GM12801 (cell line): ENCODE results near the gene GABRR1.

Experiments used
- CTCF ChIP-seq: IDR thresholded peaks from one replicate; pipeline ENCODE4 v1.5.1; 2011; ENCODE audit warnings: control low read depth; ENCODE audit not compliant: insufficient read length; ENCODE audit errors: extremely low read depth

Gene GABRR1

DNA sequence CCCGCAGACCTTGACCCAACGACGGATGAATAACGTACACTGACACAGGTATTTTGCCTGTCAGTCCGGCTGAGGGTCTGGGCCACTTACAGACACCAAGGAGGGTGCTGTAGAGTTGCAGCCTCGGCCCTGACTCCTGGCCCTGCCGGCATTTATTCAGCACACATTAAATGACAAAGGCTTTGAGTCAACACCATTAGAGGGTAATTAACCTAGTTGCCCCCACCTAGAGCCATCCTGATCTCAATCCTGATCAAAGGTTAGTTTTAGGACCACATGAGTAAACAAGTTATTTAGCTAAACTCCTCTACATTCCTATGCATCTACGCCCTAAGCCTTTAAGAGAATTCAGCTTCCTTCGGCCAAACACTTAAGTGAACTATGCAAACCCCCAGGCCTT lies 83.2 kb downstream of the GABRR1 start:
- TF ChIP-seq CTCF: no peak

DNA sequence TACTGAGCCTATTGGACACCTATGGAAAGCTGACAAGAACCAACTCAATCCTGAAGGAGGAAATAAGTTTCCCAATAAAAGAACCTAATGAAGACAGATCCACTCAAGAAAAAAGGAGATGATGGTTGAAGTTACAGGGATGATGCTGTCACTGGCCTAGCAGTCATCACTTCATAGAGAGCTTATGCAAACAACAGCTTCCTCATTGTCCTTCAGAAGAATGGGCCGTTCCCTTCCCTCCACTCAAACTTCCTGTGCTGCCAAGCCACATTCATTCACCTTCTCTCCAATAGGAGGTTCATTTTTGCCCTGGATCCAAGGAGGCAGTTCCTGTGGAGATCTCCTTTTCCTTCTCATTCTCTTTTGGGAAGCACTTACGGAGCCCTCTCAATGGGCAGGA lies 85.1 kb downstream of the GABRR1 start:
- TF ChIP-seq CTCF: no peak

DNA sequence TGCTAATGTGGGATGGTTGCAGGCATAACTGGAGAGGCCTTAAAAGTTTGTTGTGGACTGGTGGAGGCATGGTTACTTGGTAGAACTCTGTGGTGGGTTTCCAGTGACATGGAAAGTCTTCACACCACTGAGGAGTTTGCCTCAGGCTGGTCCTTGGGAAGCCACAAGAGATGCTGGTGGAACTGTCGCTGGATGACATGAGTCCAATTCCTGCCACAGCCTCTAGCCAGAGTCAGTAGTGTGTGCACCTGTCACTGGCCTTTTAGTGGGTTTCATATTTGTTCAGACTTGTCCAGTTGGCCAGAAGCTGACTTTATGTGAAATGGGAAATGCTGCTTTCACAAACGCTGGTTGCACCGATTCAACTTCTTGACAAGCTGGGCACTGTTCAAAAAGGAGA lies 85.6 kb downstream of the GABRR1 start:
- no peak for TF ChIP-seq CTCF
